ENCODE data around the gene C8G.
A peak's percentile ranks its signal among the peaks of the same experiment; 100 is the strongest.

The C8G gene

DNA sequence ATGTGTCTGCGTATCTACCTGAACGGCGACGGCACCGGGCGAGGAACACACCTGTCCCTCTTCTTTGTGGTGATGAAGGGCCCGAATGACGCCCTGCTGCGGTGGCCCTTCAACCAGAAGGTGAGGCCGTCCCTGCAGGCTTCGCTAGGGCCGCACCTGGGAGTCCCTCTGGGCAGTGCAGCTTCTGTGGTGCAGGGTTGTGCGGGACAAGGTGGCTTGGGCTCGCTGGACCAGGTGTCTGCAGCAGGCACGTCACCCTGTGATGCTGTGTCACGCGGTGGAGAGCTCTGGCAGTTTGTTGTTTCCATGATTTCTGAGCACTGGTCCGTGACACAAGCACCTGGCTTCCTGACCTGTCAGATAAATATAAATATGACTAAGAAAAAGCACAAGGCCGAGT is 21.2 kb upstream of the C8G start:
- peak overlapping the region; percentile 2; the same call in 1 of the 2 replicates for H3K27ac ChIP-seq
- ChIA-PET CTCF (interaction anchor here (0.6 kb wide), 1 partner anchor 43 kb away, joined by 4 read pairs; no protein-coding TSS in a partner anchor), POLR2A (ENCODE audit: low non-redundant PET) (no interaction called here)
- DNase-seq (ENCODE audit: low spot score), result no peak
- TF ChIP-seq, protein P1, sequence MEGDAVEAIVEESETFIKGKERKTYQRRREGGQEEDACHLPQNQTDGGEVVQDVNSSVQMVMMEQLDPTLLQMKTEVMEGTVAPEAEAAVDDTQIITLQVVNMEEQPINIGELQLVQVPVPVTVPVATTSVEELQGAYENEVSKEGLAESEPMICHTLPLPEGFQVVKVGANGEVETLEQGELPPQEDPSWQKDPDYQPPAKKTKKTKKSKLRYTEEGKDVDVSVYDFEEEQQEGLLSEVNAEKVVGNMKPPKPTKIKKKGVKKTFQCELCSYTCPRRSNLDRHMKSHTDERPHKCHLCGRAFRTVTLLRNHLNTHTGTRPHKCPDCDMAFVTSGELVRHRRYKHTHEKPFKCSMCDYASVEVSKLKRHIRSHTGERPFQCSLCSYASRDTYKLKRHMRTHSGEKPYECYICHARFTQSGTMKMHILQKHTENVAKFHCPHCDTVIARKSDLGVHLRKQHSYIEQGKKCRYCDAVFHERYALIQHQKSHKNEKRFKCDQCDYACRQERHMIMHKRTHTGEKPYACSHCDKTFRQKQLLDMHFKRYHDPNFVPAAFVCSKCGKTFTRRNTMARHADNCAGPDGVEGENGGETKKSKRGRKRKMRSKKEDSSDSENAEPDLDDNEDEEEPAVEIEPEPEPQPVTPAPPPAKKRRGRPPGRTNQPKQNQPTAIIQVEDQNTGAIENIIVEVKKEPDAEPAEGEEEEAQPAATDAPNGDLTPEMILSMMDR (conservative IDR thresholded peaks at IDR 0.05; ENCODE audit: low read depth), result no peak

DNA sequence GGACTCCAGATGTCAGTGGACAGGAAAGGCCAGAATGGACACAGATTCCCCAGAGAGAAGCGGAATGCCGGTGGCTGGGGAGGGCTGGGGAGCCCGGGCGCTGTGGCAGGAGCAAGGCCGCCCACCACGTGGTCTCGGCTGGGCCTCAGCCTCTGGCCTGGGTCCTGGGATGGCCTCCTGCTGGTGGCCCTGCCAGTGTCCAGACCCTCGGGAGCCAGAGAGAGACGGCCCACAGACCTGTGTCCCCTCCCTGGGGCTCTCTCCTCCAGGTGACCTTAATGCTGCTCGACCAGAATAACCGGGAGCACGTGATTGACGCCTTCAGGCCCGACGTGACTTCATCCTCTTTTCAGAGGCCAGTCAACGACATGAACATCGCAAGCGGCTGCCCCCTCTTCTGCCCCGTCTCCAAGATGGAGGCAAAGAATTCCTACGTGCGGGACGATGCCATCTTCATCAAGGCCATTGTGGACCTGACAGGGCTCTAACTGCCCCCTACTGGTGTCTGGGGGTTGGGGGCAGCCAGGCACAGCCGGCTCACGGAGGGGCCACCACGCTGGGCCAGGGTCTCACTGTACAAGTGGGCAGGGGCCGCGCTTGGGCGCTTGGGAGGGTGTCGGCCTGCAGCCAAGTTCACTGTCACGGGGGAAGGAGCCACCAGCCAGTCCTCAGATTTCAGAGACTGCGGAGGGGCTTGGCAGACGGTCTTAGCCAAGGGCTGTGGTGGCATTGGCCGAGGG is 19.5 kb upstream of the C8G start:
- H3K27ac ChIP-seq, result peak overlapping the region; percentile 24
- no peak for DNase-seq (ENCODE audit: low spot score)
- CTCF ChIA-PET, result interaction anchor here (0.6 kb wide), 1 partner anchor 69 kb away, joined by 3 read pairs; no protein-coding TSS in a partner anchor
- TF ChIP-seq, protein P1 (conservative IDR thresholded peaks at IDR 0.05; ENCODE audit: low read depth), result no peak
- POLR2A ChIA-PET (ENCODE audit: low non-redundant PET), result no interaction called here

DNA sequence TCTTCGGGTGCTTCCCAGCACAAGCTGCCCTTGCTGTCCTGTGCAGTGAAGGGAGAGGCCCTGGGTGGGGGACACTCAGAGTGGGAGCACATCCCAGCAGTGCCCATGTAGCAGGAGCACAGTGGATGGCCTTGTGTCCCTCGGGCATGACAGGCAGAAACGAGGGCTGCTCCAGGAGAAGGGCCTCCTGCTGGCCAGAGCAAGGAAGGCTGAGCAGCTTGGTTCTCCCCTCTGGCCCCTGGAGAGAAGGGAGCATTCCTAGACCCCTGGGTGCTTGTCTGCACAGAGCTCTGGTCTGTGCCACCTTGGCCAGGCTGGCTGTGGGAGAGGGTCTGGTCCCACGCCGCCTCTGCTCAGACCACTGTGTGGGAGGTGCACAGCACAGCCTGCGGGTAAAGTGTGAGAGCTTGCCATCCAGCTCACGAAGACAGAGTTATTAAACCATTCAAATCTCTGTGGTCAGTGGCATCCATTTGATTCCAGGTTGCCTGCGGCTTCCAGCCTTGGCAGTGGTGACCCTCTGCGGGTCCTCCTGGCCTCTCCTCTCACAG is 18.8 kb upstream of the C8G start:
- peak overlapping the region; percentile 24 for H3K27ac ChIP-seq
- ChIA-PET POLR2A (ENCODE audit: low non-redundant PET) (interaction anchor here (0.6 kb wide), 1 partner anchor 9 kb away, joined by 6 read pairs; no protein-coding TSS in a partner anchor), CTCF (interaction anchor here (0.5 to 0.6 kb wide), 2 partner anchors 70 to 410 kb away, joined by 3 to 4 read pairs; no protein-coding TSS in a partner anchor)
- no peak for DNase-seq (ENCODE audit: low spot score)
- TF ChIP-seq, protein P1 (conservative IDR thresholded peaks at IDR 0.05; ENCODE audit: low read depth), result no peak

DNA sequence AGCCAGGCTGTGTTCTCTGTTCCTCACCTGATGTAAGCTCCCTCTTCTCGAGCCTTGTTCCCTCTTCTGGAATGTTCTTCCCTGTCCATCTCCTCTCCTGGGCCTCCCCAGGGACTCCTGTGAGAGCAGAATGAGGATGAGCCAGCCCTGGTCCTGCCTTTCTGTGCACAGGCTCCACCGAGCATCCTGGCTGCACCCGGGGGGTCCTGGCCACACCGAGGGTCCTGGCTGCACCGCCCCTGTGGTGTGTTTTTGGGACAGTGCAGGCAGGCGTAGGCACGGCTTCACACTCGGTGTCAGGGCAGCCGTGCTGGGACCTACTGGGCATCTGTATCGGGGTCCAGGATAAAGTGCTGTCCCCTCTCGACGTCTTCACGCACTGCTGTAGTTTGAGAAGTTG is 18.3 kb upstream of the C8G start:
- CTCF ChIA-PET, result interaction anchor here (0.5 kb wide), 1 partner anchor 410 kb away, joined by 4 read pairs; no protein-coding TSS in a partner anchor
- DNase-seq (ENCODE audit: low spot score), result no peak
- POLR2A ChIA-PET (ENCODE audit: low non-redundant PET), result interaction anchor here (0.6 kb wide), 1 partner anchor 8 kb away, joined by 6 read pairs; no protein-coding TSS in a partner anchor
- TF ChIP-seq, protein P1 (conservative IDR thresholded peaks at IDR 0.05; ENCODE audit: low read depth), result no peak
- peak overlapping the region; percentile 24 for H3K27ac ChIP-seq

DNA sequence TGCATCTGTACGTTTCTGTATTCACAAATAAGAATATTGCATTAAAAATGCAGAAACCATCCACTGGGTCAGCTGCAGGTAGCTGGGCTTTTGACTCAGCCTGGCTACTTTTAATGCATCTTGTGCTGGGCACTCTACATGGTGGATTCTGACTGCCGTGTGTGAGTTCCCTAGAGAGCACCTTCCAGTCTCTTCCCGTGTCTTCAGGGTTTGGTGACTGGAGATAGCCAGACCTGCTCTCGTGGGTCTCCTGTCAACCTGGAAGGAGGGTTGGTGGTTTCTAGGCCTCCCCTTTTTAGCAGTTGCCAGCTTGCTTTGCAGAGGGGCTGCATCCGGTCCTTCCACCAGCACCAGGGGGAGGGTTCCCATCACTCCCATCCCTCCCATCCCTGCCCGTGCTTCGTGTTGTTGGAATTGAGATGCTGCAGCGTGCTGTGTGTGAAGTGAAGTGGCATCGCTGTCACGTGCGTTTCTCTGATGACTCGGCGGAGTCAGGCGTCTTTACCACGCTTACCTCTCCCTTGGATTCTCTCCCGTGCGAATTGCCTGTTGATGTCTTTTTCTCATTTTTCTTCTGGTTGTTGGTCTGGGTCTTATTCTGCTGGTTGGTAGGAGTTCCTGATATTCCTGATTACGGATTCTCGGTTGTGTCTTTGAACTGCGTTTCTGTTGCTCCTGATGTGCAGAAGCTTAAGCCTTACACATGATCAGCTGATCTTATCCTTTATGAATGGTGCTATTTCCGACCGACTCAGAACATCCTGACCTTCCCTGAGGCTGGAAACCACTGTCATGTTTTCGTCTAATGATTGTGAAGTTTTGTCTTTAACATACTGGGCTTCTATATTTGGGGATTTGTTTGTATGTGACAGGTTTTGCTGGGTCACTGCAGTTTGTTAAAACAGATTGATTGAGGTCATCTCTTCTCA is 17.4 kb upstream of the C8G start:
- TF ChIP-seq, protein P1 (conservative IDR thresholded peaks at IDR 0.05; ENCODE audit: low read depth), result no peak
- H3K27ac ChIP-seq, result peak overlapping the region; percentile 24
- CTCF ChIA-PET, result interaction anchor here (0.7 to 1.4 kb wide), 2 partner anchors 136 to 250 kb away, joined by 3 read pairs; no protein-coding TSS in a partner anchor
- POLR2A ChIA-PET (ENCODE audit: low non-redundant PET), result no interaction called here
- no peak for DNase-seq (ENCODE audit: low spot score)

DNA sequence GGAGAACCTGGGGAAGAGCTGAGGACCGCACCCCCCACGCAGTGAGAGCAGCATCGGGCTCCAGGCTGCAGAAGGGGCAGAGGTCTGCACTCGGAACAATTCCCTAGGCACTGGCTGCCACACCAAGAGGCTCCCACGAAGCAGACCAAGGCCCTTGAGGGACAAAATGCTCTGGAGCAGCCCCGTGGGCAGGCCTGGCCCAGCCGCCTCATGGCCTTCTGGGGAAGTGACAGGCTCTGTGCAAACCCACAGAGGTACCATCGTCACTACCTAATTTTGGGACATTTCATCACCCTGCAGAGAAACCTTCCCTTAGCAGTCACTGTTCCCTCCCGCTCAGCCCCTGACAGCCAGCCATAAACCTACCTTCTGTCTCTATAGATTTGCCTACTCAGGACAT is 16.5 kb upstream of the C8G start:
- ChIA-PET POLR2A (ENCODE audit: low non-redundant PET) (interaction anchor here (0.6 kb wide), 1 partner anchor 22 kb away, joined by 8 read pairs; no protein-coding TSS in a partner anchor), CTCF (interaction anchor here (0.7 kb wide), 1 partner anchor 251 kb away, joined by 3 read pairs; no protein-coding TSS in a partner anchor)

More for the DNA sequence above, 16.5 kb upstream of the C8G start:
- TF ChIP-seq, protein P1 (conservative IDR thresholded peaks at IDR 0.05; ENCODE audit: low read depth), result no peak
- no peak for DNase-seq (ENCODE audit: low spot score)
- peak overlapping the region; percentile 45 for H3K27ac ChIP-seq
